MCF 10A (cell line): Measurements from ENCODE around the gene WDR5. TPM values are rescaled to one million over a fixed set of nuclear protein-coding genes. Genes with fewer than 3 reads are reported as not detected.

ENCODE experiments used
- BruUV-seq: library from RNA; stranded (reverse); fragments of 400-500 nt; replicated peaks from 2 replicates; lab custom pipeline; 2021; lab: Mats Ljungman, UMichigan
- CTCF ChIA-PET: fragments of 300-600 bp; sonication (Branson Sonifier 250); formaldehyde crosslinking; extraction: SDS; loops from one replicate; lab custom pipeline; 2021; ENCODE audit warnings: antibody characterized with exemption, inconsistent platforms; lab: Yijun Ruan, JAX
- POLR2A ChIA-PET: fragments of 300-600, 350-650 bp; sonication (Branson Sonifier 250); formaldehyde crosslinking; extraction: SDS; loops from one replicate; lab custom pipeline; 2020; ENCODE audit warnings: antibody characterized with exemption, inconsistent platforms; lab: Yijun Ruan, JAX
- DNase-seq: peaks from one replicate; pipeline ENCODE4 v3.0.0-alpha.2; 2018; ENCODE audit not compliant: unreplicated experiment
- H3K27ac Mint-ChIP-seq: one replicate; pipeline ENCODE4 v1.8.0; 2022; ENCODE audit warnings: mild to moderate bottlenecking, low read depth, mixed read lengths; ENCODE audit not compliant: unreplicated experiment
- H3K27me3 Mint-ChIP-seq: one replicate; pipeline ENCODE4 v1.8.0; 2022; ENCODE audit warnings: mixed read lengths; ENCODE audit not compliant: insufficient read depth, unreplicated experiment
- H3K36me3 Mint-ChIP-seq: one replicate; pipeline ENCODE4 v1.8.0; 2022; ENCODE audit warnings: mild to moderate bottlenecking, moderate library complexity, mixed read lengths; ENCODE audit not compliant: insufficient read depth, unreplicated experiment
- H3K4me1 Mint-ChIP-seq: one replicate; pipeline ENCODE4 v1.8.0; 2022; ENCODE audit warnings: mixed read lengths; ENCODE audit not compliant: insufficient read depth, unreplicated experiment
- H3K4me3 Mint-ChIP-seq: one replicate; pipeline ENCODE4 v1.8.0; 2022; ENCODE audit warnings: mild to moderate bottlenecking, moderate library complexity, mixed read lengths; ENCODE audit not compliant: unreplicated experiment
- H3K9me3 Mint-ChIP-seq: one replicate; pipeline ENCODE4 v1.8.0; 2022; ENCODE audit warnings: mixed read lengths; ENCODE audit not compliant: unreplicated experiment
- CTCF ChIP-seq: fragments of 200-600 bp; IDR thresholded peaks from one replicate; pipeline ENCODE4 v1.8.0; 2022; ENCODE audit warnings: antibody characterized with exemption, mild to moderate bottlenecking; ENCODE audit not compliant: unreplicated experiment
- intact Hi-C: fragments of 100-400 bp; cut with micrococcal nuclease; formaldehyde crosslinking; loops from 2 replicates; pipeline ENCODE4 v1.14.1; 2022
- total RNA-seq: library from RNA; stranded (reverse); gene quantifications from 2 replicates; pipeline ENCODE4 v1.2.3, GENCODE V29; 2022

WDR5 gene
- total RNA-seq, 1 experiment from 2014 or later, result 43.8 TPM

- POLR2A ChIA-PET, result interaction anchor here (1.1 kb wide), 1 partner anchor 11 kb away, joined by 6 read pairs; no protein-coding TSS in a partner anchor
- H3K9me3 Mint-ChIP-seq, result peaks cover 9% of the 10 kb centered on the region
- no peak for DNase-seq
- no peaks in the 10 kb centered on the region for H3K36me3 Mint-ChIP-seq
- H3K27ac Mint-ChIP-seq, result no peak overlapping the region
- no TSS peak for BruUV-seq
- CTCF ChIA-PET, result no interaction called here
- TF ChIP-seq CTCF, result no peak
- H3K27me3 Mint-ChIP-seq, result peaks cover 38% of the 10 kb centered on the region
- no peaks in the 10 kb centered on the region for H3K4me1 Mint-ChIP-seq
- intact Hi-C loops, result no loop called here
- no peak overlapping the region for H3K4me3 Mint-ChIP-seq
Observed at GRCh38 chr9:134182554-134183085, 46.7 kb downstream of the WDR5 start.

- Mint-ChIP-seq H3K36me3 (no peaks in the 10 kb centered on the region), H3K4me1 (no peaks in the 10 kb centered on the region), H3K4me3 (no peak overlapping the region), H3K27ac (no peak overlapping the region), H3K9me3 (peaks cover 9% of the 10 kb centered on the region), H3K27me3 (peaks cover 26% of the 10 kb centered on the region)
- BruUV-seq, result no TSS peak
- POLR2A ChIA-PET, result interaction anchor here (1.0 kb wide), 1 partner anchor 9 kb away, joined by 3 read pairs; no protein-coding TSS in a partner anchor
- CTCF ChIA-PET, result no interaction called here
- intact Hi-C loops, result no loop called here
- no peak for TF ChIP-seq CTCF
- no peak for DNase-seq
Observed at GRCh38 chr9:134185536-134186011, 49.7 kb downstream of the WDR5 start.

- no peak overlapping the region for H3K27ac Mint-ChIP-seq
- BruUV-seq, result no TSS peak
- H3K4me1 Mint-ChIP-seq, result no peaks in the 10 kb centered on the region
- H3K36me3 Mint-ChIP-seq, result no peaks in the 10 kb centered on the region
- intact Hi-C loops, result no loop called here
- CTCF ChIA-PET, result interaction anchor here (0.6 kb wide), 2 partner anchors 18 to 77 kb away, joined by 3 to 6 read pairs; no protein-coding TSS in a partner anchor
- POLR2A ChIA-PET, result interaction anchor here (1.0 kb wide), 1 partner anchor 8 kb away, joined by 3 read pairs; no protein-coding TSS in a partner anchor
- H3K27me3 Mint-ChIP-seq, result peaks cover 20% of the 10 kb centered on the region
- no peak for DNase-seq
- peaks cover 9% of the 10 kb centered on the region for H3K9me3 Mint-ChIP-seq
- no peak overlapping the region for H3K4me3 Mint-ChIP-seq
- no peak for TF ChIP-seq CTCF
Observed at GRCh38 chr9:134186471-134187109, 50.7 kb downstream of the WDR5 start.

- Mint-ChIP-seq H3K4me3 (no peak overlapping the region), H3K36me3 (peaks cover 5% of the 10 kb centered on the region), H3K27me3 (peaks cover 25% of the 10 kb centered on the region), H3K4me1 (no peaks in the 10 kb centered on the region), H3K9me3 (peaks cover 8% of the 10 kb centered on the region), H3K27ac (no peak overlapping the region)
- no TSS peak for BruUV-seq
- POLR2A ChIA-PET, result no interaction called here
- CTCF ChIA-PET, result interaction anchor here (0.6 to 0.8 kb wide), 3 partner anchors 18 to 262 kb away, joined by 3 to 6 read pairs (median 3); no protein-coding TSS in a partner anchor
- intact Hi-C loops, result no loop called here
- no peak for TF ChIP-seq CTCF
- no peak for DNase-seq
Observed at GRCh38 chr9:134187110-134187531, 51.2 kb downstream of the WDR5 start.
